Measurements from ENCODE around the gene SLC7A4. TPM values are rescaled to one million over a fixed set of nuclear protein-coding genes. Genes with fewer than 3 reads are reported as not detected.

Gene SLC7A4
- total and polyA plus RNA-seq, 2 of the 8 experiments (the other 6 are each of a cell fraction or from before 2014, with no cell fraction given) = 0.92 TPM; not detected in 1

DNA sequence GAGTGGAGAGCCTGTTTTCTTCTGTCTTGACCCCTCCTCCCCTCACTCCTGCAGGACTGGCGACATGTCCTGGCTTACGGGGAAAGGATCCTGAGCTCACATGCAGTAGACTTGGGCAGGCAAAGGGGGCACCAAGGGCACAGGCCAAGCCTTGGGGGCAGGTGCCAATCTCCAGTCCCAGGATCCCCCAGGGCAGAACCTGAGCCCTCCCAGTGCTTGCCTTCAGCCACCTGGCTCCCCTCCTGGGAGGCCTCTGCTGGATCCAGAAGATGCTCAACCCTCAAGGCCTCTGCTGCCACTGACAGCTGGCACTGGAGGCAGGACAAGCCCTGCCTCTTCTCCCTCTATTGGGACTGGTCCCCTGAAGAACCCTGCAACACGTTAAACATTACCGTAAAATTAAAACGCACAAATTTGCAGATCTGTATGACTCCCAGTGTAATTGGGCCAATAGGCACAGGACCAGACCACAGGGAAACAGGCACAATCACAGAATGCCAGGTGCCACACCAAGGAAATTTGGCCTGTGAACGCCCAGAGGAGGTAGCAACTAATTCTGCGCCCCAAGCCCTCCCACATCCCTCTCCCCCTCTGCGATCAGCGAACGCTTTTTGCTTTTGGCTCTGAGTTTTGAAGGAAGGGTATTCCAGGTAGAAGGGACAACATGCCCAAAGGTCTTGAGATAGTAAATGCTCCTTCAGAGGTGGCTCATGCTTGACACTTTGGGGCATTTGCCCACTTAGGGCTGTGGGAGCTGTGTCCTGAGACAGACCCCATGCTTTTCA lies 51.2 kb downstream of the SLC7A4 start:
- H3K27ac ChIP-seq (ENCODE audit: low read depth, low read length) = no peak overlapping the region
- H2BK20ac ChIP-seq (ENCODE audit: low read length) = no peak overlapping the region
- H3K14ac ChIP-seq (ENCODE audit: insufficient read length) = no peak overlapping the region
- no peak for TF ChIP-seq SAP30 (IDR thresholded peaks at IDR 0.05; ENCODE audit: insufficient read depth, insufficient replicate concordance, low read length)
- no peak for TF ChIP-seq RNF2 (IDR thresholded peaks at IDR 0.05; ENCODE audit: borderline replicate concordance, low read depth, low read length, missing control alignments, poor library complexity, severe bottlenecking)
- TF ChIP-seq POU5F1 (IDR thresholded peaks at IDR 0.05; ENCODE audit: low read depth, low read length) = no peak
- no peak for TF ChIP-seq MAFK (IDR thresholded peaks at IDR 0.05; ENCODE audit: low read depth, low read length)
- no peak for TF ChIP-seq RBBP5 (IDR thresholded peaks at IDR 0.05; ENCODE audit: borderline replicate concordance, low read depth, low read length)
- TF ChIP-seq, protein P1, sequence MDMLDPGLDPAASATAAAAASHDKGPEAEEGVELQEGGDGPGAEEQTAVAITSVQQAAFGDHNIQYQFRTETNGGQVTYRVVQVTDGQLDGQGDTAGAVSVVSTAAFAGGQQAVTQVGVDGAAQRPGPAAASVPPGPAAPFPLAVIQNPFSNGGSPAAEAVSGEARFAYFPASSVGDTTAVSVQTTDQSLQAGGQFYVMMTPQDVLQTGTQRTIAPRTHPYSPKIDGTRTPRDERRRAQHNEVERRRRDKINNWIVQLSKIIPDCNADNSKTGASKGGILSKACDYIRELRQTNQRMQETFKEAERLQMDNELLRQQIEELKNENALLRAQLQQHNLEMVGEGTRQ (IDR thresholded peaks at IDR 0.05; ENCODE audit: low read length) = no peak
- TF ChIP-seq TCF12 (IDR thresholded peaks at IDR 0.05; ENCODE audit: low read depth, low read length) = no peak
- TF ChIP-seq GABPA (IDR thresholded peaks at IDR 0.05; ENCODE audit: borderline replicate concordance, insufficient read depth, low read length) = no peak
- TF ChIP-seq ASH2L (IDR thresholded peaks at IDR 0.05; ENCODE audit: low read length) = no peak

More for the DNA sequence above, 51.2 kb downstream of the SLC7A4 start:
- H4K8ac ChIP-seq (ENCODE audit: extremely low read depth, insufficient read depth, low read length) = no peak overlapping the region; the same call in none of the 2 replicates
- H3K4me3 ChIP-seq (ENCODE audit: extremely low read depth in 1 of 4, insufficient read depth in 2 of 4, low read depth in 3 of 4, low read length in 4 of 4) = peak overlapping the region; percentile 26 to 86 (median 74)
- WGBS, 2 experiments (ENCODE audit: extremely low coverage in 1 of 2, insufficient coverage in 1 of 2, insufficient read length in 1 of 2, insufficient replicate concordance in 2 of 2, low coverage in 1 of 2, low lambda C conversion rate in 2 of 2, missing lambda C conversion rate in 1 of 2) = 74% methylated on average over 10 of the region's 10 CpGs; no CpG with 5 or more reads in 1 of the 2 experiments
- peaks cover 5 to 25% (median 8%) of the 10 kb centered on the region in 4 experiments; a peak in 6 of 7 replicates for H3K4me1 ChIP-seq (replicated peaks in 1 of 4; ENCODE audit: control insufficient read depth in 3 of 4, insufficient read depth in 4 of 4, low read length in 3 of 4)
- no peak for DNase-seq (ENCODE audit: low read depth in 1 of 2, low spot score in 2 of 2)
- CTCF ChIA-PET (ENCODE audit: partially characterized antibody) = interaction anchor here (0.8 to 2.5 kb wide), 8 partner anchors 10 to 176 kb away, joined by 3 to 10 read pairs (median 4); partner anchors contain the start of genes P2RX6 and THAP7
- peak overlapping the region; percentile 79 for H4K5ac ChIP-seq (ENCODE audit: insufficient read length, low read depth, low read length)
- no peak for FAIRE-seq
- no peaks in the 10 kb centered on the region for H3K79me2 ChIP-seq (ENCODE audit: control insufficient read depth in 1 of 2, insufficient read depth in 2 of 2, low read length in 2 of 2)
- no peak overlapping the region for H2BK15ac ChIP-seq (ENCODE audit: low read length)
- peak overlapping the region; percentile 8; the same call in 1 of the 2 replicates for H2AK5ac ChIP-seq (ENCODE audit: low read depth, low read length)
- no peaks in the 10 kb centered on the region for H3K36me3 ChIP-seq (ENCODE audit: control insufficient read depth in 2 of 4, insufficient read depth in 4 of 4, low read length in 3 of 4)
- 0 out of 2 replicates have a peak overlapping the region, but pooled peaks have one; percentile 51 for H3K18ac ChIP-seq (ENCODE audit: extremely low read depth, low read length)
- H3K23ac ChIP-seq (ENCODE audit: insufficient read length) = no peak overlapping the region
- no peak overlapping the region for H2BK5ac ChIP-seq (ENCODE audit: low read depth, low read length)
- peaks cover 0 to 14% (median 7%) of the 10 kb centered on the region in 4 experiments; a peak in 5 of 7 replicates for H3K27me3 ChIP-seq (replicated peaks in 1 of 4; ENCODE audit: control insufficient read depth in 3 of 4, extremely low read depth in 1 of 4, insufficient read depth in 3 of 4, low read length in 3 of 4)
- no peak overlapping the region for H2BK12ac ChIP-seq (ENCODE audit: low read depth, low read length)
- POLR2A ChIA-PET (ENCODE audit: partially characterized antibody) = interaction anchor here (1.1 to 4.6 kb wide), 10 partner anchors 8 to 32 kb away, joined by 3 to 45 read pairs (median 6); partner anchors contain the start of gene THAP7
- peak overlapping the region; percentile 15 for H4K91ac ChIP-seq (replicated peaks; ENCODE audit: insufficient read length, low read length)
- H3K4ac ChIP-seq (replicated peaks; ENCODE audit: insufficient read length, low read depth, low read length) = peak overlapping the region; percentile 24
- H3K9me3 ChIP-seq (ENCODE audit: insufficient read depth in 2 of 2, low read depth in 1 of 2, low read length in 1 of 2) = peaks cover 11 to 17% of the 10 kb centered on the region in 2 experiments
- H3K4me2 ChIP-seq (ENCODE audit: insufficient read depth in 1 of 2, low read depth in 2 of 2, low read length in 2 of 2) = peak overlapping the region; percentile 50 to 92
- peak overlapping the region; percentile 47 for H3K56ac ChIP-seq (replicated peaks; ENCODE audit: insufficient read length, low read depth, low read length)
- H2AFZ ChIP-seq (ENCODE audit: low read length) = no peak overlapping the region
- H2BK120ac ChIP-seq (replicated peaks; ENCODE audit: low read depth, low read length) = peak overlapping the region; percentile 36
- no peaks in the 10 kb centered on the region for H3K79me1 ChIP-seq (ENCODE audit: low read depth, low read length)
- H3K23me2 ChIP-seq (ENCODE audit: low read depth, low read length) = peaks cover 8% of the 10 kb centered on the region
- H4K20me1 ChIP-seq (replicated peaks in 1 of 2; ENCODE audit: control insufficient read depth in 1 of 2, insufficient read depth in 2 of 2, low read length in 2 of 2) = peaks cover 0 to 3% of the 10 kb centered on the region in 2 experiments
- peak overlapping the region in 3 of 4 experiments; percentile 7 to 85 (median 78); a peak in 2 of 7 replicates for H3K9ac ChIP-seq (replicated peaks in 1 of 4; ENCODE audit: extremely low read depth in 1 of 4, low read depth in 3 of 4, low read length in 3 of 4)

Data from H1 (cell line).